Right ventricle myocardium inferior (tissue), 1 donor: Measurements from ENCODE around the gene FPR1. TPM values are rescaled to one million over a fixed set of nuclear protein-coding genes. Genes with fewer than 3 reads are reported as not detected.
"Not testable (repeated sequence)": the region's sequence is repeated elsewhere in the genome, so short reads cannot be mapped to it uniquely, and the experiment has no call there.

ENCODE experiments used
- ATAC-seq: fragments of 200-7000 bp; cut with Tn5 transposase; one replicate; pipeline ENCODE4 v1.9.1; 2020; ENCODE audit warnings: mild to moderate bottlenecking, moderate library complexity
- DNase-seq: peaks from one replicate; pipeline ENCODE4 v3.0.0; 2021; ENCODE audit errors: missing footprints
- intact Hi-C: fragments of 100-400 bp; cut with DNase I; formaldehyde crosslinking; loops from one replicate; pipeline ENCODE4 v1.11.0; 2022
- total RNA-seq: library from RNA; stranded (reverse); fragmentation: NEBNext Ultra II Directional; extraction: Animal tissue kit (Norgen Biotek cat#: 25700); gene quantifications from one replicate; pipeline ENCODE4 v1.2.1, GENCODE V29; 2021
- donor health status: DM: no; HTN: yes; CAD: no; lungs with severe emphysema.

The FPR1 gene
- total RNA-seq, 1 donor from 2014 or later = 5.3 TPM

GRCh38 chr19:51783372-51783771 lies 31.7 kb upstream of the FPR1 start:
- ATAC-seq (no peak), DNase-seq (no peak)
- intact Hi-C loops = no loop called here

- no peak for ATAC-seq
- no peak for DNase-seq
- intact Hi-C loops = no loop called here
These were observed 30.3 kb upstream of the FPR1 start for GRCh38 chr19:51781999-51782398.

- DNase-seq (no peak), ATAC-seq (no peak)
- intact Hi-C loops = no loop called here
These were observed 28.6 kb upstream of the FPR1 start for GRCh38 chr19:51780270-51780669.

GRCh38 chr19:51779703-51780102 lies 28.0 kb upstream of the FPR1 start:
- DNase-seq = no peak
- no peak for ATAC-seq
- intact Hi-C loops = loop anchor here (5.0 kb wide), 3 partner anchors 33 to 307 kb away; no protein-coding TSS in a partner anchor

- ATAC-seq = no peak
- no peak for DNase-seq
- intact Hi-C loops = loop anchor here (5.0 kb wide), 3 partner anchors 33 to 307 kb away; no protein-coding TSS in a partner anchor
These were observed 27.5 kb upstream of the FPR1 start for GRCh38 chr19:51779181-51779580.

- peak; percentile 97 for ATAC-seq
- intact Hi-C loops = loop anchor here (5.0 kb wide), 3 partner anchors 34 to 306 kb away; no protein-coding TSS in a partner anchor
- DNase-seq = peak; percentile 81
These were observed 26.1 kb upstream of the FPR1 start for GRCh38 chr19:51777570-51778462.

GRCh38 chr19:51776561-51776960 lies 24.9 kb upstream of the FPR1 start:
- intact Hi-C loops = loop anchor here (5.0 kb wide), 3 partner anchors 36 to 304 kb away; no protein-coding TSS in a partner anchor
- ATAC-seq, DNase-seq: not testable (repeated sequence)

GRCh38 chr19:51772977-51773376 lies 21.3 kb upstream of the FPR1 start:
- no peak for DNase-seq
- intact Hi-C loops = no loop called here
- ATAC-seq = no peak

GRCh38 chr19:51771376-51772130 lies 19.9 kb upstream of the FPR1 start:
- no peak for DNase-seq
- no peak for ATAC-seq
- intact Hi-C loops = no loop called here

GRCh38 chr19:51766461-51766860 lies 14.8 kb upstream of the FPR1 start:
- DNase-seq = no peak
- no peak for ATAC-seq
- intact Hi-C loops = no loop called here

- intact Hi-C loops = no loop called here
- ATAC-seq (no peak), DNase-seq (no peak)
These were observed 13.4 kb upstream of the FPR1 start for GRCh38 chr19:51765086-51765485.

- intact Hi-C loops = no loop called here
- DNase-seq (no peak), ATAC-seq (no peak)
These were observed 10.0 kb upstream of the FPR1 start for GRCh38 chr19:51761696-51762095.

GRCh38 chr19:51760697-51761356 lies 9.1 kb upstream of the FPR1 start, which contains the start of gene FPR2:
FPR2 (plus strand) TSS chr19:51761180; CDS start chr19:51768659, 7,479 bp downstream.
- intact Hi-C loops = no loop called here
- ATAC-seq (no peak), DNase-seq (no peak)

GRCh38 chr19:51755571-51755970 lies 3.9 kb upstream of the FPR1 start:
- intact Hi-C loops = no loop called here
- no peak for ATAC-seq
- no peak for DNase-seq

GRCh38 chr19:51754770-51755169 lies 3.1 kb upstream of the FPR1 start:
- no peak for DNase-seq
- intact Hi-C loops = no loop called here
- ATAC-seq = no peak

- intact Hi-C loops = no loop called here
- ATAC-seq (no peak), DNase-seq (no peak)
These were observed 2.4 kb upstream of the FPR1 start for GRCh38 chr19:51754109-51754508.

- ATAC-seq = no peak
- intact Hi-C loops = no loop called here
- no peak for DNase-seq
These were observed 1.1 kb downstream of the FPR1 start for GRCh38 chr19:51750400-51751094.

GRCh38 chr19:51749979-51750378 lies 1.7 kb downstream of the FPR1 start:
- DNase-seq (no peak), ATAC-seq (no peak)
- intact Hi-C loops = no loop called here

GRCh38 chr19:51746731-51747130 lies 4.9 kb downstream of the FPR1 start:
- intact Hi-C loops = no loop called here
- ATAC-seq (no peak), DNase-seq (no peak)
